Endothelial cell of umbilical vein (primary cell): ENCODE results near the gene BABAM1.

ENCODE experiments used
- EZH2 ChIP-seq: IDR thresholded peaks from 2 replicates; pipeline ENCODE4 v1.6.1; 2012; ENCODE audit warnings: borderline replicate concordance, low read depth, mild to moderate bottlenecking, moderate library complexity, low read length, inconsistent platforms; ENCODE audit not compliant: severe bottlenecking
- FOS ChIP-seq: IDR thresholded peaks from 2 replicates; pipeline ENCODE4 v1.6.1; 2011; ENCODE audit warnings: mild to moderate bottlenecking, low read length, moderate library complexity, borderline replicate concordance; ENCODE audit not compliant: insufficient read depth
- JUN ChIP-seq: IDR thresholded peaks from 2 replicates; pipeline ENCODE4 v1.6.1; 2011; ENCODE audit warnings: borderline replicate concordance, low read depth; ENCODE audit not compliant: insufficient read length, insufficient read depth
- MYC ChIP-seq: IDR thresholded peaks from one replicate; pipeline ENCODE4 v1.6.1; 2011; ENCODE audit warnings: mild to moderate bottlenecking, low read depth, low read length
- POLR2A ChIP-seq: IDR thresholded peaks from 2 replicates; pipeline ENCODE4 v1.6.1; 2012; ENCODE audit warnings: low read depth, mild to moderate bottlenecking, control low read depth, low read length
- POLR2AphosphoS5 ChIP-seq: IDR thresholded peaks from 2 replicates; pipeline ENCODE4 v1.6.1; 2012; ENCODE audit warnings: low read depth, mild to moderate bottlenecking, control low read depth, low read length, moderate library complexity; ENCODE audit not compliant: insufficient read depth
- TF ChIP-seq, protein P1 (sequence below), 2 donors: IDR thresholded peaks; 1 replicate in 1 of 2; 2 replicates in 1 of 2; pipeline ENCODE4 v1.5.1; 2011; ENCODE audit warnings: low read length in 2 of 2, mild to moderate bottlenecking in 2 of 2, moderate library complexity in 2 of 2, control low read depth in 1 of 2, inconsistent platforms in 1 of 2, low read depth in 1 of 2; ENCODE audit not compliant: insufficient read depth in 1 of 2; ENCODE audit errors: extremely low read depth in 1 of 2
- TF ChIP-seq, protein P2 (sequence below): IDR thresholded peaks from 2 replicates; pipeline ENCODE4 v1.6.1; 2011; ENCODE audit not compliant: insufficient read depth, insufficient read length

DNA sequence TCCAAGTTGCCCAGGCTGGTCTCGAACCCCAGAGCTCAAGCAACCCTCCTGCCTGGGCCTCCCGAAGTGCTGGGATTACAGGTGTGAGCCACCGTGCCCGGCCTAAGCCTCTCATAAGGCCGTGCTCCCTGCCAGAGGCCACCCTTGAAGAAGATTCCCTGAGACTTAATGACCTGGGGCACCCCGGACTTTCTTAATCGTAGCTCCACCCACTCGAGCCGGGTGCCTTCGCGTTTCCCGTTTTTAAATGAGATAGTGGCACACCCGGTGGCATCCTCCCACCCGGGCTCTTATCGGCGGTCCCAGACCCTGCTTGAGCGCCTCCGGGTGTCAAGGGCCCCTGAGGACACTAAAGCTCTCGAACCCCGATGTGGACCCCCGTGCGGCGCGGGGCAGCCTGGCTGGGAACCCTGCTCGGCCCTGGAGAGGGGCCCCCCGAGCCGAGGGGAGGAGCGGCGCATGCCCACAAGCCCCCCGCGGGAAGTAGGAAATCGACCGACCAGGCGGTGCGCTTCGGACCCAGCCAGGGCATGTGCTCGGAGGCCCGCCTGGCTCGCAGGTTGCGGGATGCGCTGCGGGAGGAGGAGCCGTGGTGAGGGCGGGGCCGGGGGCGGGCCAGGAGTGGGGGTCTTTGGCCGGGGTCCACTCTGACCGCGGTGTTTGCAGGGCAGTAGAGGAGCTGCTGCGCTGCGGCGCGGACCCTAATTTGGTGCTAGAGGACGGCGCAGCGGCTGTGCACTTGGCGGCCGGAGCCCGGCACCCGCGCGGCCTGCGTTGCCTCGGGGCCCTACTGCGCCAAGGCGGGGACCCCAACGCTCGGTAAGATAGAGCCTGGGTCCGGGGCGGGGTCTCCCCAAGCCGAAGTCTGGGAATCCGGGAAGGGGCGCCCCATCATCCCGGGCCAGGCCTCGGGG is 14.4 kb downstream of the BABAM1 start, which contains the start of gene ANKLE1:
- TF ChIP-seq POLR2A: no peak
- TF ChIP-seq, protein P1, sequence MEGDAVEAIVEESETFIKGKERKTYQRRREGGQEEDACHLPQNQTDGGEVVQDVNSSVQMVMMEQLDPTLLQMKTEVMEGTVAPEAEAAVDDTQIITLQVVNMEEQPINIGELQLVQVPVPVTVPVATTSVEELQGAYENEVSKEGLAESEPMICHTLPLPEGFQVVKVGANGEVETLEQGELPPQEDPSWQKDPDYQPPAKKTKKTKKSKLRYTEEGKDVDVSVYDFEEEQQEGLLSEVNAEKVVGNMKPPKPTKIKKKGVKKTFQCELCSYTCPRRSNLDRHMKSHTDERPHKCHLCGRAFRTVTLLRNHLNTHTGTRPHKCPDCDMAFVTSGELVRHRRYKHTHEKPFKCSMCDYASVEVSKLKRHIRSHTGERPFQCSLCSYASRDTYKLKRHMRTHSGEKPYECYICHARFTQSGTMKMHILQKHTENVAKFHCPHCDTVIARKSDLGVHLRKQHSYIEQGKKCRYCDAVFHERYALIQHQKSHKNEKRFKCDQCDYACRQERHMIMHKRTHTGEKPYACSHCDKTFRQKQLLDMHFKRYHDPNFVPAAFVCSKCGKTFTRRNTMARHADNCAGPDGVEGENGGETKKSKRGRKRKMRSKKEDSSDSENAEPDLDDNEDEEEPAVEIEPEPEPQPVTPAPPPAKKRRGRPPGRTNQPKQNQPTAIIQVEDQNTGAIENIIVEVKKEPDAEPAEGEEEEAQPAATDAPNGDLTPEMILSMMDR (IDR thresholded peaks at IDR 0.05; ENCODE audit: extremely low read depth in 1 of 2, insufficient read depth in 1 of 2, low read depth in 1 of 2, low read length in 2 of 2): no peak
- TF ChIP-seq, protein P2, sequence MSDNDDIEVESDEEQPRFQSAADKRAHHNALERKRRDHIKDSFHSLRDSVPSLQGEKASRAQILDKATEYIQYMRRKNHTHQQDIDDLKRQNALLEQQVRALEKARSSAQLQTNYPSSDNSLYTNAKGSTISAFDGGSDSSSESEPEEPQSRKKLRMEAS: no peak
- no peak for TF ChIP-seq EZH2
- TF ChIP-seq JUN: no peak
- TF ChIP-seq FOS: no peak
- peak; percentile 27 for TF ChIP-seq POLR2AphosphoS5
- no peak for TF ChIP-seq MYC
